Smooth muscle cell (in vitro differentiated cells): ENCODE results near the gene ZNHIT2. TPM values are rescaled to one million over a fixed set of nuclear protein-coding genes. Genes with fewer than 3 reads are reported as not detected.
A peak's percentile ranks its signal among the peaks of the same experiment; 100 is the strongest.

Experiments used
- DNase-seq: peaks from one replicate; lab custom pipeline; 2025; ENCODE audit not compliant: unreplicated experiment; lab: John Stamatoyannopoulos, UW
- H2AFZ ChIP-seq: fragments of 200-600 bp; sonication (generic); 2 replicates; pipeline ENCODE4 v1.6.0; 2016; ENCODE audit warnings: antibody characterized with exemption, low read depth, mild to moderate bottlenecking
- H3F3A ChIP-seq: fragments of 200-600 bp; sonication (generic); 2 replicates; pipeline ENCODE4 v1.6.0; 2017; ENCODE audit warnings: antibody characterized with exemption, low read depth
- H3K27ac ChIP-seq: fragments of 200-600 bp; sonication (generic); 2 replicates; pipeline ENCODE4 v1.5.1; 2016; ENCODE audit warnings: low read depth, mild to moderate bottlenecking
- H3K27me3 ChIP-seq: fragments of 200-600 bp; sonication (generic); 2 replicates; pipeline ENCODE4 v1.6.1; 2016; ENCODE audit warnings: low read depth, mild to moderate bottlenecking
- H3K36me3 ChIP-seq: fragments of 200-600 bp; sonication (generic); 2 replicates; pipeline ENCODE4 v1.5.1; 2016; ENCODE audit warnings: low read depth
- H3K4me1 ChIP-seq: fragments of 200-600 bp; sonication (generic); 2 replicates; pipeline ENCODE4 v1.5.1; 2016; ENCODE audit warnings: low read depth
- H3K4me2 ChIP-seq: fragments of 200-600 bp; sonication (generic); 2 replicates; pipeline ENCODE4 v1.6.0; 2016; ENCODE audit warnings: mild to moderate bottlenecking
- H3K4me3 ChIP-seq: fragments of 200-600 bp; sonication (generic); 2 replicates; pipeline ENCODE4 v1.5.1; 2016; ENCODE audit warnings: mild to moderate bottlenecking
- H3K79me2 ChIP-seq: fragments of 200-600 bp; sonication (generic); 2 replicates; pipeline ENCODE4 v1.6.0; 2016; ENCODE audit warnings: low read depth, mild to moderate bottlenecking
- H3K9ac ChIP-seq: fragments of 200-600 bp; sonication (generic); 2 replicates; pipeline ENCODE4 v1.6.0; 2016; ENCODE audit warnings: low read depth
- H3K9me3 ChIP-seq: fragments of 200-600 bp; sonication (generic); replicated peaks from 2 replicates; pipeline ENCODE4 v1.5.1; 2016; ENCODE audit warnings: low read depth
- H4K20me1 ChIP-seq: fragments of 200-600 bp; sonication (generic); 2 replicates; pipeline ENCODE4 v1.6.0; 2016; ENCODE audit warnings: low read depth
- CTCF ChIP-seq: fragments of 200-600 bp; sonication (generic); IDR thresholded peaks from 2 replicates; pipeline ENCODE4 v1.5.1; 2017; ENCODE audit warnings: borderline replicate concordance, mild to moderate bottlenecking, antibody characterized with exemption; ENCODE audit not compliant: insufficient read depth, poor library complexity, severe bottlenecking
- WGBS: methylation state at CpG from one replicate; pipeline ENCODE4 v1.1.7; 2016; ENCODE audit warnings: low lambda C conversion rate; 5-methylcytosine and 5-hydroxymethylcytosine counted together
- polyA plus RNA-seq: library from polyadenylated mRNA; unstranded; fragments of >200 nt; fragmentation: Nextera tagmentation; extraction: Ambion mirVana; gene quantifications from 2 replicates; pipeline ENCODE4 v1.2.1, GENCODE V29; 2016
- total RNA-seq: library from RNA; depleted of rRNA; stranded (reverse); fragments of >200 nt; gene quantifications from 2 replicates; pipeline ENCODE4 v1.2.3, GENCODE V29; 2014

Gene ZNHIT2
- total and polyA plus RNA-seq, 2 experiments from 2014 or later = 9.1 to 14.5 TPM

- H3K4me3 ChIP-seq = no peak overlapping the region
- H4K20me1 ChIP-seq = no peaks in the 10 kb centered on the region
- peak overlapping the region; percentile 89 for H3K27ac ChIP-seq
- peaks cover 21% of the 10 kb centered on the region for H3F3A ChIP-seq
- peaks cover 45% of the 10 kb centered on the region for H3K79me2 ChIP-seq
- no peaks in the 10 kb centered on the region for H3K27me3 ChIP-seq
- H3K4me1 ChIP-seq = peaks cover 18% of the 10 kb centered on the region
- H3K36me3 ChIP-seq = no peaks in the 10 kb centered on the region
- no peak overlapping the region for H3K4me2 ChIP-seq
- WGBS = 91% methylated on average over 18 of the region's 18 CpGs
- no peak overlapping the region for H3K9ac ChIP-seq
- H3K9me3 ChIP-seq = no peaks in the 10 kb centered on the region
- no peak for TF ChIP-seq CTCF
- no peak for DNase-seq
- no peak overlapping the region for H2AFZ ChIP-seq
Measured at GRCh38 chr11:65118097-65118837, 766 bp upstream of the ZNHIT2 start.

GRCh38 chr11:65116370-65117205 lies 913 bp downstream of the ZNHIT2 start:
- DNase-seq = no peak
- H3K4me1 ChIP-seq = peaks cover 23% of the 10 kb centered on the region
- H3K9me3 ChIP-seq = no peaks in the 10 kb centered on the region
- H4K20me1 ChIP-seq = no peaks in the 10 kb centered on the region
- peak overlapping the region; percentile 98 for H3K27ac ChIP-seq
- H2AFZ ChIP-seq = no peak overlapping the region
- TF ChIP-seq CTCF = no peak
- peaks cover 35% of the 10 kb centered on the region for H3K79me2 ChIP-seq
- peaks cover 21% of the 10 kb centered on the region for H3F3A ChIP-seq
- H3K27me3 ChIP-seq = no peaks in the 10 kb centered on the region
- 28% methylated on average over 67 of the region's 68 CpGs for WGBS
- H3K4me3 ChIP-seq = peak overlapping the region; percentile 81
- H3K4me2 ChIP-seq = peak overlapping the region; percentile 96
- H3K36me3 ChIP-seq = no peaks in the 10 kb centered on the region
- peak overlapping the region; percentile 96 for H3K9ac ChIP-seq

- H3K9me3 ChIP-seq = no peaks in the 10 kb centered on the region
- peaks cover 15% of the 10 kb centered on the region for H3F3A ChIP-seq
- peak overlapping the region; percentile 98 for H3K27ac ChIP-seq
- no peaks in the 10 kb centered on the region for H3K27me3 ChIP-seq
- no peak overlapping the region for H3K4me3 ChIP-seq
- 97% methylated on average over 21 of the region's 21 CpGs for WGBS
- no peaks in the 10 kb centered on the region for H3K36me3 ChIP-seq
- DNase-seq = no peak
- H4K20me1 ChIP-seq = peaks cover 4% of the 10 kb centered on the region
- no peak overlapping the region for H2AFZ ChIP-seq
- H3K4me1 ChIP-seq = peaks cover 22% of the 10 kb centered on the region
- H3K9ac ChIP-seq = no peak overlapping the region
- H3K4me2 ChIP-seq = peak overlapping the region; percentile 96
- peaks cover 25% of the 10 kb centered on the region for H3K79me2 ChIP-seq
- no peak for TF ChIP-seq CTCF
Measured at GRCh38 chr11:65115361-65116082, 2.0 kb downstream of the ZNHIT2 start.
